ENCODE data around the gene ATP8B1.

DNA sequence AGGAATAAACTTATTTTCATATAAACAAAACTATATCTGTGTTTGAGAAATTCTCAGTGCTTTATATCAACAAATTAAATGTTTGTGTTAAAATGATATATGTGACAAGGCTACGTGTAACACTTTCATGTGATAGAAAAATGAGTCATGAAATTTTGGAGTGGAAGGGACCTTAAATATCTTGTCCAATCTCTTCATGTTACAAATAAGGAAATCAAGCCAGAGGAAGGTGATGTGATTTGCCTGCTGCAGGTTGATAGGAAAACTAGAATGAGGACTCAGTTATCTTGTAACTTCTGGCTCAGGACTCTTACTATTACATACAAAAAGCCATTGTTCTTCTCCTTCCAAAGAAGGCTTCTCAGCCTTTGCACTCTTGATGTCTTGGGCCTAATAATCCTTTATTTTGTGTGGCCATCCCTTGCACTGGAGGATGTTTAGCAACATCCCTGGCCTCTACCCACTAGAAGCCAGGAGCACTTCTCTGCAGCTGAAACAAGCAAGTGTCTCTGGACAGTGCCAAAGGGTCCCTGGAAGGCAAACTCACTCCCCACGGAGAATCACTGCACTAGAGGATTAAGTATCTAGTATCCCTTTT is 138.4 kb downstream of the ATP8B1 start:
- no peak for TF ChIP-seq EZH2phosphoT487 (IDR thresholded peaks at IDR 0.05; ENCODE audit: borderline replicate concordance)
- TF ChIP-seq, protein P1, sequence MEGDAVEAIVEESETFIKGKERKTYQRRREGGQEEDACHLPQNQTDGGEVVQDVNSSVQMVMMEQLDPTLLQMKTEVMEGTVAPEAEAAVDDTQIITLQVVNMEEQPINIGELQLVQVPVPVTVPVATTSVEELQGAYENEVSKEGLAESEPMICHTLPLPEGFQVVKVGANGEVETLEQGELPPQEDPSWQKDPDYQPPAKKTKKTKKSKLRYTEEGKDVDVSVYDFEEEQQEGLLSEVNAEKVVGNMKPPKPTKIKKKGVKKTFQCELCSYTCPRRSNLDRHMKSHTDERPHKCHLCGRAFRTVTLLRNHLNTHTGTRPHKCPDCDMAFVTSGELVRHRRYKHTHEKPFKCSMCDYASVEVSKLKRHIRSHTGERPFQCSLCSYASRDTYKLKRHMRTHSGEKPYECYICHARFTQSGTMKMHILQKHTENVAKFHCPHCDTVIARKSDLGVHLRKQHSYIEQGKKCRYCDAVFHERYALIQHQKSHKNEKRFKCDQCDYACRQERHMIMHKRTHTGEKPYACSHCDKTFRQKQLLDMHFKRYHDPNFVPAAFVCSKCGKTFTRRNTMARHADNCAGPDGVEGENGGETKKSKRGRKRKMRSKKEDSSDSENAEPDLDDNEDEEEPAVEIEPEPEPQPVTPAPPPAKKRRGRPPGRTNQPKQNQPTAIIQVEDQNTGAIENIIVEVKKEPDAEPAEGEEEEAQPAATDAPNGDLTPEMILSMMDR (conservative IDR thresholded peaks at IDR 0.05; ENCODE audit: low read length), result no peak

All from Loucy (cell line).